WTC11 (cell line): ENCODE data around the gene ARHGAP26. TPM values are rescaled to one million over a fixed set of nuclear protein-coding genes. Genes with fewer than 3 reads are reported as not detected.

Experiments used
- ATAC-seq: fragments of 200-7000 bp; cut with Tn5 transposase; 2 replicates; pipeline ENCODE4 v1.10.0; 2021; ENCODE audit warnings: mild to moderate bottlenecking, moderate library complexity
- CTCF ChIA-PET: fragments of 300-600 bp; sonication (Branson Sonifier 250); formaldehyde crosslinking; loops from one replicate; lab custom pipeline; 2021; ENCODE audit warnings: antibody characterized with exemption; lab: Charles Lee
- POLR2A ChIA-PET: fragments of 350-600 bp; sonication (Branson Sonifier 250); formaldehyde crosslinking; loops from one replicate; lab custom pipeline; 2021; ENCODE audit warnings: antibody characterized with exemption; lab: Charles Lee
- DNase-seq: peaks from one replicate; pipeline ENCODE4 v3.0.0; 2021; ENCODE audit warnings: low spot score
- H3K27ac Mint-ChIP-seq: 2 replicates; pipeline ENCODE4 v1.8.0; 2021; ENCODE audit warnings: mixed read lengths
- H3K27me3 Mint-ChIP-seq: 2 replicates; pipeline ENCODE4 v1.8.0; 2021; ENCODE audit warnings: low read depth, mild to moderate bottlenecking, moderate library complexity, mixed read lengths
- H3K36me3 Mint-ChIP-seq: 2 replicates; pipeline ENCODE4 v1.8.0; 2021; ENCODE audit warnings: mixed read lengths
- H3K4me1 Mint-ChIP-seq: 2 replicates; pipeline ENCODE4 v1.8.0; 2022; ENCODE audit warnings: mixed read lengths
- H3K4me3 Mint-ChIP-seq: 2 replicates; pipeline ENCODE4 v1.8.0; 2021; ENCODE audit warnings: mild to moderate bottlenecking, moderate library complexity, mixed read lengths
- H3K9me3 Mint-ChIP-seq: 2 replicates; pipeline ENCODE4 v1.8.0; 2021; ENCODE audit warnings: mixed read lengths
- ATF6 ChIP-seq: sonication (generic); formaldehyde crosslinking; IDR thresholded peaks from 2 replicates; pipeline ENCODE4 v1.8.1; 2023; ENCODE audit warnings: mild to moderate bottlenecking, missing genetic modification reagents
- ELF4 ChIP-seq: sonication (generic); formaldehyde crosslinking; IDR thresholded peaks from 2 replicates; pipeline ENCODE4 v1.8.1; 2022; ENCODE audit warnings: low read depth, mild to moderate bottlenecking, moderate library complexity, missing genetic modification reagents
- ERG ChIP-seq: fragments of 250-450 bp; sonication (Bioruptor Pico); IDR thresholded peaks from 2 replicates; pipeline ENCODE4 v1.8.0; 2021; ENCODE audit warnings: mild to moderate bottlenecking
- ETV6 ChIP-seq: sonication (generic); formaldehyde crosslinking; IDR thresholded peaks from 2 replicates; pipeline ENCODE4 v1.8.1; 2022; ENCODE audit warnings: mild to moderate bottlenecking, missing genetic modification reagents
- FOXJ3 ChIP-seq: sonication (generic); formaldehyde crosslinking; IDR thresholded peaks from 2 replicates; pipeline ENCODE4 v1.9.0; 2021; ENCODE audit warnings: missing genetic modification reagents, mild to moderate bottlenecking, borderline replicate concordance
- FOXK1 ChIP-seq: sonication (generic); formaldehyde crosslinking; IDR thresholded peaks from 2 replicates; pipeline ENCODE4 v1.8.0; 2022; ENCODE audit warnings: mild to moderate bottlenecking, moderate library complexity, missing genetic modification reagents
- FOXP4 ChIP-seq: sonication (generic); formaldehyde crosslinking; IDR thresholded peaks from 2 replicates; pipeline ENCODE4 v1.8.0; 2022; ENCODE audit warnings: mild to moderate bottlenecking, missing genetic modification reagents
- GABPB1 ChIP-seq: sonication (generic); formaldehyde crosslinking; IDR thresholded peaks from 2 replicates; pipeline ENCODE4 v1.8.1; 2023; ENCODE audit warnings: mild to moderate bottlenecking, missing genetic modification reagents
- GRHL2 ChIP-seq: fragments of 250-450 bp; sonication (Bioruptor Pico); IDR thresholded peaks from 2 replicates; pipeline ENCODE4 v1.8.0; 2022; ENCODE audit warnings: mild to moderate bottlenecking, moderate library complexity; ENCODE audit not compliant: insufficient replicate concordance, severe bottlenecking
- GTF2I ChIP-seq: fragments of 250-450 bp; sonication (Bioruptor Pico); conservative IDR thresholded peaks from 2 replicates; pipeline ENCODE4 v1.4.0; 2021; ENCODE audit warnings: mild to moderate bottlenecking
- MYBL2 ChIP-seq: sonication (generic); formaldehyde crosslinking; IDR thresholded peaks from 2 replicates; pipeline ENCODE4 v1.8.1; 2023; ENCODE audit warnings: mild to moderate bottlenecking, moderate library complexity, missing genetic modification reagents
- NR3C1 ChIP-seq: sonication (generic); formaldehyde crosslinking; conservative IDR thresholded peaks from 2 replicates; pipeline ENCODE4 v1.8.1; 2023; ENCODE audit warnings: low read depth, mild to moderate bottlenecking, missing genetic modification reagents
- PRRX2 ChIP-seq: fragments of 250-450 bp; sonication (Bioruptor Pico); IDR thresholded peaks from 2 replicates; pipeline ENCODE4 v1.8.0; 2021; ENCODE audit warnings: mild to moderate bottlenecking
- SMAD4 ChIP-seq: sonication (generic); formaldehyde crosslinking; IDR thresholded peaks from 2 replicates; pipeline ENCODE4 v1.8.0; 2022; ENCODE audit warnings: mild to moderate bottlenecking, missing genetic modification reagents
- SP1 ChIP-seq: sonication (generic); formaldehyde crosslinking; conservative IDR thresholded peaks from 2 replicates; pipeline ENCODE4 v1.8.1; 2022; ENCODE audit warnings: missing genetic modification reagents
- ZNF317 ChIP-seq: sonication (generic); formaldehyde crosslinking; IDR thresholded peaks from 2 replicates; pipeline ENCODE4 v1.8.1; 2023; ENCODE audit warnings: low read depth, mild to moderate bottlenecking, moderate library complexity, missing genetic modification reagents, borderline replicate concordance
- ZNF416 ChIP-seq: fragments of 250-450 bp; sonication (Bioruptor Pico); IDR thresholded peaks from 2 replicates; pipeline ENCODE4 v1.9.0; 2021; ENCODE audit warnings: mild to moderate bottlenecking, inconsistent platforms
- ZNF423 ChIP-seq: fragments of 250-450 bp; sonication (Bioruptor Pico); IDR thresholded peaks from 2 replicates; pipeline ENCODE4 v2.1.2; 2022; ENCODE audit warnings: mild to moderate bottlenecking, moderate library complexity
- ZSCAN18 ChIP-seq: fragments of 250-450 bp; sonication (Bioruptor Pico); IDR thresholded peaks from 2 replicates; pipeline ENCODE4 v2.1.2; 2022; ENCODE audit warnings: mild to moderate bottlenecking, moderate library complexity
- total RNA-seq: library from RNA; stranded (reverse); gene quantifications from 3 replicates; pipeline ENCODE4 v1.2.3, GENCODE V29; 2021
- TF ChIP-seq, protein P1 (sequence below): fragments of 200-600 bp; IDR thresholded peaks from 2 replicates; pipeline ENCODE4 v1.8.0; 2022; ENCODE audit warnings: antibody characterized with exemption
- TF ChIP-seq, protein P2 (sequence below): sonication (generic); formaldehyde crosslinking; IDR thresholded peaks from 2 replicates; pipeline ENCODE4 v1.8.0; 2023; ENCODE audit warnings: missing genetic modification reagents

Gene ARHGAP26
- total RNA-seq, 1 experiment from 2014 or later = 22.3 TPM

GRCh38 chr5:142875936-142876335 lies 105.8 kb downstream of the ARHGAP26 start:
- Mint-ChIP-seq H3K9me3 (no peaks in the 10 kb centered on the region), H3K4me1 (peaks cover 51% of the 10 kb centered on the region)
- POLR2A ChIA-PET = no interaction called here
- no peak for ATAC-seq
- no peak for TF ChIP-seq SP1 (CRISPR knock-in tag)
- TF ChIP-seq ATF6 (CRISPR knock-in tag) = no peak
- TF ChIP-seq ETV6 (CRISPR knock-in tag) = no peak
- no peak for TF ChIP-seq PRRX2 (CRISPR knock-in tag)
- no peak for TF ChIP-seq FOXK1
- TF ChIP-seq NR3C1 (CRISPR knock-in tag) = no peak
- TF ChIP-seq FOXP4 (CRISPR knock-in tag) = no peak
- no peak for TF ChIP-seq ERG (CRISPR knock-in tag)
- no peak for TF ChIP-seq ZNF416 (CRISPR knock-in tag)
- TF ChIP-seq, all 79 proteins: peak for 0
- Mint-ChIP-seq H3K4me3 (no peak overlapping the region), H3K36me3 (no peaks in the 10 kb centered on the region), H3K27ac (no peak overlapping the region), H3K27me3 (no peaks in the 10 kb centered on the region)
- CTCF ChIA-PET = interaction anchor here (0.8 to 3.2 kb wide), 4 partner anchors 9 to 163 kb away, joined by 3 to 18 read pairs (median 5); partner anchors contain the start of gene ARHGAP26
- DNase-seq = no peak

DNA sequence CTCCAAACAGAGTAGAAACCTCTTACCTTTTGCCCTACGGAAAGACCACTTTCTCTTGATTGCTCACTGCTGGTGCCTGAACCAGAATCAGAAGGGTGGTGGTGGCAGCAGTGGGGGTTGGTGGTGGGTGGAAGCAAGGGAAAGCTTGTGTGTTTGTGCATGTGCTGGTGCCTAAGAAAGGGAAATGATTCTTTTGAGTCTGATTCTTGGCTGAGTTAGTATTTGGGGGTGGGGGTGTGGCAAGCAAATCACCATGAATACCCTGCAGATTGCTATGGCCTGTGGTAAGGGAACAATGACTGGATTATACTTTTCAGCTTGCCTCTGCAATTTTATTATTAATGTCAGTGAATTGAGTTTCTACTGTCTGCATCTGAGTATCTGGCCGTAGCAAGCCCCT lies 106.6 kb downstream of the ARHGAP26 start:
- POLR2A ChIA-PET = no interaction called here
- ATAC-seq (no peak), DNase-seq (no peak)
- H3K4me3 Mint-ChIP-seq = no peak overlapping the region
- peaks cover 51% of the 10 kb centered on the region for H3K4me1 Mint-ChIP-seq
- no peak overlapping the region for H3K27ac Mint-ChIP-seq
- H3K27me3 Mint-ChIP-seq = no peaks in the 10 kb centered on the region
- H3K9me3 Mint-ChIP-seq = no peaks in the 10 kb centered on the region
- H3K36me3 Mint-ChIP-seq = no peaks in the 10 kb centered on the region
- TF ChIP-seq ZNF423 (CRISPR knock-in tag) = no peak
- TF ChIP-seq GTF2I (CRISPR knock-in tag) = no peak
- no peak for TF ChIP-seq SMAD4 (CRISPR knock-in tag)
- TF ChIP-seq ZSCAN18 (CRISPR knock-in tag) = no peak
- TF ChIP-seq FOXJ3 = no peak
- TF ChIP-seq ERG (CRISPR knock-in tag) = no peak
- CTCF ChIA-PET = interaction anchor here (1.0 to 1.6 kb wide), 3 partner anchors 129 to 164 kb away, joined by 3 to 4 read pairs (median 3); no protein-coding TSS in a partner anchor

- Mint-ChIP-seq H3K27me3 (no peaks in the 10 kb centered on the region), H3K4me1 (peaks cover 46% of the 10 kb centered on the region), H3K27ac (peak overlapping the region; percentile 70), H3K4me3 (no peak overlapping the region), H3K36me3 (no peaks in the 10 kb centered on the region), H3K9me3 (no peaks in the 10 kb centered on the region)
- no peak for ATAC-seq
- POLR2A ChIA-PET = no interaction called here
- CTCF ChIA-PET = interaction anchor here (1.6 to 4.1 kb wide), 4 partner anchors 130 to 222 kb away, joined by 3 to 52 read pairs (median 6); no protein-coding TSS in a partner anchor
- no peak for TF ChIP-seq GABPB1
- TF ChIP-seq ELF4 (CRISPR knock-in tag) = no peak
- TF ChIP-seq GRHL2 (CRISPR knock-in tag) = no peak
- TF ChIP-seq, protein P1, sequence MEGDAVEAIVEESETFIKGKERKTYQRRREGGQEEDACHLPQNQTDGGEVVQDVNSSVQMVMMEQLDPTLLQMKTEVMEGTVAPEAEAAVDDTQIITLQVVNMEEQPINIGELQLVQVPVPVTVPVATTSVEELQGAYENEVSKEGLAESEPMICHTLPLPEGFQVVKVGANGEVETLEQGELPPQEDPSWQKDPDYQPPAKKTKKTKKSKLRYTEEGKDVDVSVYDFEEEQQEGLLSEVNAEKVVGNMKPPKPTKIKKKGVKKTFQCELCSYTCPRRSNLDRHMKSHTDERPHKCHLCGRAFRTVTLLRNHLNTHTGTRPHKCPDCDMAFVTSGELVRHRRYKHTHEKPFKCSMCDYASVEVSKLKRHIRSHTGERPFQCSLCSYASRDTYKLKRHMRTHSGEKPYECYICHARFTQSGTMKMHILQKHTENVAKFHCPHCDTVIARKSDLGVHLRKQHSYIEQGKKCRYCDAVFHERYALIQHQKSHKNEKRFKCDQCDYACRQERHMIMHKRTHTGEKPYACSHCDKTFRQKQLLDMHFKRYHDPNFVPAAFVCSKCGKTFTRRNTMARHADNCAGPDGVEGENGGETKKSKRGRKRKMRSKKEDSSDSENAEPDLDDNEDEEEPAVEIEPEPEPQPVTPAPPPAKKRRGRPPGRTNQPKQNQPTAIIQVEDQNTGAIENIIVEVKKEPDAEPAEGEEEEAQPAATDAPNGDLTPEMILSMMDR = no peak
- no peak for TF ChIP-seq ZNF317
- no peak for TF ChIP-seq MYBL2
- TF ChIP-seq ETV6 (CRISPR knock-in tag) = no peak
- TF ChIP-seq, protein P2, sequence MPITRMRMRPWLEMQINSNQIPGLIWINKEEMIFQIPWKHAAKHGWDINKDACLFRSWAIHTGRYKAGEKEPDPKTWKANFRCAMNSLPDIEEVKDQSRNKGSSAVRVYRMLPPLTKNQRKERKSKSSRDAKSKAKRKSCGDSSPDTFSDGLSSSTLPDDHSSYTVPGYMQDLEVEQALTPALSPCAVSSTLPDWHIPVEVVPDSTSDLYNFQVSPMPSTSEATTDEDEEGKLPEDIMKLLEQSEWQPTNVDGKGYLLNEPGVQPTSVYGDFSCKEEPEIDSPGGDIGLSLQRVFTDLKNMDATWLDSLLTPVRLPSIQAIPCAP (CRISPR knock-in tag) = no peak
- DNase-seq = no peak
These were observed 107.9 kb downstream of the ARHGAP26 start for GRCh38 chr5:142878111-142878510.
